Ovary (tissue), 9 donors: ENCODE data around the gene DCHS2. TPM values are rescaled to one million over a fixed set of nuclear protein-coding genes. Genes with fewer than 3 reads are reported as not detected.

Experiments
- DNase-seq, 5 donors: peaks; one replicate each; pipeline ENCODE4 v3.0.0-alpha.2; 2019 to 2020
- H3K27ac ChIP-seq, 2 donors: fragments of 200-600 bp; one replicate each; pipeline versions ENCODE4 v1.5.1 to v1.8.0; 2019 to 2022
- H3K27me3 ChIP-seq: fragments of 200-600 bp; one replicate; pipeline ENCODE4 v1.8.0; 2022
- H3K36me3 ChIP-seq: fragments of 200-600 bp; sonication (generic); one replicate; pipeline ENCODE4 v1.5.1; 2019
- H3K4me1 ChIP-seq: one replicate; pipeline ENCODE4 v1.8.1; 2013; ENCODE audit warnings: mild to moderate bottlenecking, moderate library complexity; ENCODE audit not compliant: insufficient read depth
- H3K4me3 ChIP-seq: fragments of 200-600 bp; sonication (generic); one replicate; pipeline ENCODE4 v1.5.1; 2017
- H3K9me3 ChIP-seq, 2 donors: fragments of 200-600 bp in 1 of 2; sonication (generic) in 1 of 2; one replicate each; pipeline versions ENCODE4 v1.5.1 to v1.8.1; 2013 to 2019; ENCODE audit warnings: mild to moderate bottlenecking in 1 of 2, moderate library complexity in 1 of 2
- EP300 ChIP-seq: sonication (generic); formaldehyde crosslinking; IDR thresholded peaks from one replicate; pipeline ENCODE4 v1.6.1; 2017; ENCODE audit warnings: antibody characterized with exemption
- POLR2A ChIP-seq: fragments of 450-650 bp; IDR thresholded peaks from one replicate; pipeline ENCODE4 v1.6.1; 2017; ENCODE audit warnings: antibody characterized with exemption, mild to moderate bottlenecking, moderate library complexity
- WGBS, 3 donors: extraction: QIAGEN DNeasy Blood & Tissue Kit in 1 of 3; methylation state at CpG; one replicate each; pipeline versions ENCODE4 v1.1.5 to v1.1.7; 2013 to 2017; 5-methylcytosine and 5-hydroxymethylcytosine counted together
- intact Hi-C, 4 donors: fragments of 100-400 bp; cut with DNase I; formaldehyde crosslinking; loops; one replicate each; pipeline versions ENCODE4 v1.11.0 to v1.15.1; 2022 to 2023
- polyA plus RNA-seq, 2 donors: library from polyadenylated mRNA; stranded (reverse); fragments of 200-250 nt in 1 of 2; fragments of 350-450 nt in 1 of 2; fragmentation: Illumina TruSeq in 1 of 2; extraction: RNeasy Lipid Tissue Mini Kit (QIAGEN cat#74804) in 1 of 2; gene quantifications; one replicate each; pipeline ENCODE4 v1.2.3, GENCODE V29; 2013 to 2014
- total RNA-seq, 7 donors: library from RNA; depleted of rRNA in 2 of 7; stranded (reverse); fragments of >200 nt in 2 of 7; fragmentation: NEBNext Ultra II Directional in 3 of 7; extraction: Animal tissue kit (Norgen Biotek cat#: 25700) in 3 of 7; gene quantifications; one replicate each; pipeline versions ENCODE4 v1.1.0 to v1.2.4, GENCODE V29; 2016 to 2023
- TF ChIP-seq, protein P1 (sequence below), 3 donors: fragments of 450-650 bp in 2 of 3; fragments of 200-600 bp in 1 of 3; IDR thresholded peaks; one replicate each; pipeline versions ENCODE4 v1.5.1 to v1.8.0; 2016 to 2022; ENCODE audit warnings: antibody characterized with exemption in 3 of 3, mild to moderate bottlenecking in 1 of 3
- donor health status: DM: no; HTN: no; CAD: no; lungs with moderate emphysema.
- donor health status: DM: no; HTN: no; CAD: no.
- donor health status: Bipolar disorder and iron deficiency.
- donor health status: DM: yes; HTN: yes; CAD: no.
- donor health status: DM: no; HTN: no; CAD: no.
- donor health status: DM: yes; HTN: yes; CAD: no.

DCHS2 gene
- total and polyA plus RNA-seq, 9 donors: 0.68 to 8.7 (median 2.6) TPM

DNA sequence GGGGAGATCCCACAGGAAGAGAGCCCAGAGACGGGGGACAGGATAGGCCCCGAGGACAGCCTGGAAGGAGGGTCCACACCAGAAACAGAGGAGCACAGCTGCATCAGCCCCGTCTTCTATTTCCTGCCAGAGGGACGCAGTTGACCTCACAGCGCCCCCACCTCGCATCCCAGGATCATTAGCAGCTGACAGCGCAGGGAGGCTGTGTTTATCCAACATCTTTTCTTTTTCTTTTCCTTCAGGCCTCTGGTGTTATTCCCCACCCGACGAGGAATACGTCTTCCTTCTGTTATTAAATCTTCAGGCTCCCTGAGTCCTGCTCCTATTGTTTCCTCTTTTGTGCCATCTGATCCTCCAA lies 75.4 kb downstream of the DCHS2 start:
- DNase-seq: peak; percentile 21 to 48 (median 39)
- intact Hi-C loops: no loop called here
- no peak for TF ChIP-seq EP300
- TF ChIP-seq, protein P1, sequence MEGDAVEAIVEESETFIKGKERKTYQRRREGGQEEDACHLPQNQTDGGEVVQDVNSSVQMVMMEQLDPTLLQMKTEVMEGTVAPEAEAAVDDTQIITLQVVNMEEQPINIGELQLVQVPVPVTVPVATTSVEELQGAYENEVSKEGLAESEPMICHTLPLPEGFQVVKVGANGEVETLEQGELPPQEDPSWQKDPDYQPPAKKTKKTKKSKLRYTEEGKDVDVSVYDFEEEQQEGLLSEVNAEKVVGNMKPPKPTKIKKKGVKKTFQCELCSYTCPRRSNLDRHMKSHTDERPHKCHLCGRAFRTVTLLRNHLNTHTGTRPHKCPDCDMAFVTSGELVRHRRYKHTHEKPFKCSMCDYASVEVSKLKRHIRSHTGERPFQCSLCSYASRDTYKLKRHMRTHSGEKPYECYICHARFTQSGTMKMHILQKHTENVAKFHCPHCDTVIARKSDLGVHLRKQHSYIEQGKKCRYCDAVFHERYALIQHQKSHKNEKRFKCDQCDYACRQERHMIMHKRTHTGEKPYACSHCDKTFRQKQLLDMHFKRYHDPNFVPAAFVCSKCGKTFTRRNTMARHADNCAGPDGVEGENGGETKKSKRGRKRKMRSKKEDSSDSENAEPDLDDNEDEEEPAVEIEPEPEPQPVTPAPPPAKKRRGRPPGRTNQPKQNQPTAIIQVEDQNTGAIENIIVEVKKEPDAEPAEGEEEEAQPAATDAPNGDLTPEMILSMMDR (IDR thresholded peaks at IDR 0.05): no peak
- H3K27me3 ChIP-seq: no peaks in the 10 kb centered on the region
- H3K27ac ChIP-seq: peak overlapping the region in 1 of 2 donors; percentile 71
- 2 to 4% (median 3%) methylated on average over 10 of the region's 10 CpGs for WGBS, 3 donors
- no peaks in the 10 kb centered on the region for H3K4me1 ChIP-seq
- no peaks in the 10 kb centered on the region for H3K9me3 ChIP-seq
- peak overlapping the region; percentile 43 for H3K4me3 ChIP-seq
- H3K36me3 ChIP-seq: no peaks in the 10 kb centered on the region

DNA sequence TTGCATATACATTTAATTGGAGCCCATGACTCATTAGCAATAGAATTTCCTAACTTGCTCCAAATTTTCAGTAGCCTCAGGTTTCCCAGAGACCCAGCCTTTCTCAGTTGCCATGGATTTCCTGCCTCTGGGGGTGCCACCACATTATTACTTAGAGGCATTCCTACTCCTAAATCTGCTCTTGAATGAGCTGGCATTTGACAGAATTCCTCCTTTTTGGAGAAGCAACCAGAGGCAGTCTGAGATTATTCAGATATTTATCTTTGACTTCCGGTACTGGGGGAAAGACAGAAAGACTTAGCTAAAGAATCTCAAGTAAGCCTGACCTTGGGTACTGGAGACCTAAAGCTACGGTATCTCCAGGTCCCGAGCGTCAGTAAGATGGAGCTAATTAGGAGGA lies 76.3 kb downstream of the DCHS2 start:
- DNase-seq: no peak
- Histone ChIP-seq H3K9me3 (no peaks in the 10 kb centered on the region), H3K36me3 (no peaks in the 10 kb centered on the region), H3K4me1 (no peaks in the 10 kb centered on the region), H3K27ac (no peak overlapping the region), H3K4me3 (no peak overlapping the region), H3K27me3 (no peaks in the 10 kb centered on the region)
- WGBS, 3 donors: 83 to 95% (median 85%) methylated on average over 4 of the region's 4 CpGs
- intact Hi-C loops: no loop called here
- TF ChIP-seq POLR2A (no peak), EP300 (no peak)
- TF ChIP-seq, protein P1 (IDR thresholded peaks at IDR 0.05): no peak

DNA sequence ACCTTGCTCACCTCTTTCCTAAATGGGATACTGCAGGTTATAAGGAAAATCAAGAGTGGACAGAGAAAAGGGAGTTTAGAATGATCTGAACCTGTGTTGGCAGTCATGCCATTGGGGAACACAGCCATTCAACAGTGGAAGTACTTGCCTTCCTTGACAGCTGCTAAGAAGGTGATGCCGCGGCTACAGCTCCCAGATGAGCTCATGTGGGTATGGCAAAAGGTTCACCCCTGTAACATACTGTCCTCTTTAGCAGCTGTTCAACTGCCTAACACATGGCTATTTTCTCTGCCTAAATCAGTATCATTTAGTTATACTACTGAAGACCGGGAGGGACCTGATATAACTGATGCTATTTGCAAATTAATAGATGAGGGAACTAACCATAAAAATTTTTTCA lies 76.8 kb downstream of the DCHS2 start:
- Histone ChIP-seq H3K9me3 (no peaks in the 10 kb centered on the region), H3K4me1 (no peaks in the 10 kb centered on the region), H3K4me3 (no peak overlapping the region), H3K36me3 (no peaks in the 10 kb centered on the region), H3K27me3 (no peaks in the 10 kb centered on the region), H3K27ac (no peak overlapping the region)
- 84 to 91% (median 86%) methylated on average over 3 of the region's 3 CpGs for WGBS, 3 donors
- TF ChIP-seq POLR2A: no peak
- TF ChIP-seq EP300: no peak
- TF ChIP-seq, protein P1 (IDR thresholded peaks at IDR 0.05): no peak
- intact Hi-C loops: no loop called here
- no peak for DNase-seq

DNA sequence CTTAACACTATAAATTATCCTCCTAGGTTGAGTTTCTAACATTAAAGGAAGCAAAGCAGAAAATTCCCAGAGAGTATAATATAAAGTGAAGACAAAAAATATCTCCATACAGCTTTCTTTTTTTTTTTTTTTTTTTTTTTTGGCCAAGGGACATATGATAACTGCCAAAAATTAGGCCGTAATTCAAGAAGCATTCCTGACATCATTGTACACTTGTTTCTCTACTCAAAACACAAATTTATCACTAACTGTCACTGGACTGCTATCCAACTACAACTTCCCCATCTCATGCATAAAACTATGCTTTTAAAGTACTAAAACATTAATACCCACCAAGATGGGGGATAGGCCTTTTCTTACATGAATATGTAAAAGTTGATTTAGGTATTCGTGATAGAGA lies 77.2 kb downstream of the DCHS2 start:
- Histone ChIP-seq H3K27me3 (no peaks in the 10 kb centered on the region), H3K36me3 (no peaks in the 10 kb centered on the region), H3K27ac (no peak overlapping the region), H3K4me3 (no peak overlapping the region), H3K4me1 (no peaks in the 10 kb centered on the region), H3K9me3 (no peaks in the 10 kb centered on the region)
- intact Hi-C loops: no loop called here
- TF ChIP-seq POLR2A (no peak), EP300 (no peak)
- TF ChIP-seq, protein P1 (IDR thresholded peaks at IDR 0.05): no peak
- no peak for DNase-seq
- WGBS, 3 donors: 48 to 72% (median 67%) methylated on average over 2 of the region's 2 CpGs

DNA sequence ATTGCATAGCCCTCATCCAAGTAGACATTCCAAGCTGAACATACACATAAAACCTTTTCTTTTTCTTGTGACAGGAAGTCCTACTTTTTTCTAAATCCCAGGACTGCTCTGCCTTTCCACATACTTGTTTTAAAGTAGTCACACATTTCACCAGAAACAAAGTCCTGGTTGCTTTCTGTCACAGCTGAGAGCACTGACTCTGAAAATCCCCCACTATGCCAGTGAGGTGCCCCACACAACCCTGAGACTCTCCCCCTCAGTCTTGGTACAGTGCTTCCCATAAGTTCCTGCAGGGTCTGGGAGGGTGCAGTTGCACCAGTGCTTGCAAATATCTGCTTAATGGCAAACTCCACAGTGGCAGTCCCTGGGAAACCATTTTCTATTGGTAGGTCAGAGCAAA lies 84.2 kb downstream of the DCHS2 start:
- H3K27me3 ChIP-seq: no peaks in the 10 kb centered on the region
- no peaks in the 10 kb centered on the region for H3K4me1 ChIP-seq
- intact Hi-C loops: loop anchor here in 2 of 4 donors (10.0 kb wide), 2 partner anchors 87 to 97 kb away; partner anchors contain the start of gene DCHS2 (in 1 of the 2)
- DNase-seq: no peak
- no peak overlapping the region for H3K4me3 ChIP-seq
- TF ChIP-seq POLR2A (no peak), EP300 (no peak)
- TF ChIP-seq, protein P1 (IDR thresholded peaks at IDR 0.05): no peak
- H3K9me3 ChIP-seq: no peaks in the 10 kb centered on the region
- H3K36me3 ChIP-seq: no peaks in the 10 kb centered on the region
- H3K27ac ChIP-seq: no peak overlapping the region
